Measurements from ENCODE around the gene CHMP1A. TPM values are rescaled to one million over a fixed set of nuclear protein-coding genes. Genes with fewer than 3 reads are reported as not detected.
"Not testable (repeated sequence)": the region's sequence is repeated elsewhere in the genome, so short reads cannot be mapped to it uniquely, and the experiment has no call there.

CHMP1A gene
- total RNA-seq (2014; rRNA removed; shearing (Covaris generic)) = 47.8 and 51.3 TPM in 2 replicates
- 86.9 and 107 TPM in 2 replicates for polyA plus RNA-seq (2014; cell fraction: nucleus; rRNA removed)

GRCh38 chr16:89657442-89658220, at the start of gene CHMP1A, which contains the start of gene SPATA33:
Gene CHMP1A, minus strand, starts transcription at chr16:89657708. Its CDS starts 120 bp downstream, at chr16:89657588.
Gene SPATA33, plus strand, starts transcription at chr16:89657836. Its CDS starts 76 bp downstream, at chr16:89657912.
- peak; percentile 83 for DNase-seq (ENCODE audit: extremely low read depth, low read depth)

- DNase-seq (ENCODE audit: extremely low read depth, low read depth) = no peak
Measured at GRCh38 chr16:89706518-89707260, 49.2 kb upstream of the CHMP1A start.

GRCh38 chr16:89705006-89705405, 47.5 kb upstream of the CHMP1A start:
- no peak for DNase-seq (ENCODE audit: extremely low read depth, low read depth)

- DNase-seq (ENCODE audit: extremely low read depth, low read depth) = no peak
Measured at GRCh38 chr16:89704281-89704680, 46.8 kb upstream of the CHMP1A start.

DNA sequence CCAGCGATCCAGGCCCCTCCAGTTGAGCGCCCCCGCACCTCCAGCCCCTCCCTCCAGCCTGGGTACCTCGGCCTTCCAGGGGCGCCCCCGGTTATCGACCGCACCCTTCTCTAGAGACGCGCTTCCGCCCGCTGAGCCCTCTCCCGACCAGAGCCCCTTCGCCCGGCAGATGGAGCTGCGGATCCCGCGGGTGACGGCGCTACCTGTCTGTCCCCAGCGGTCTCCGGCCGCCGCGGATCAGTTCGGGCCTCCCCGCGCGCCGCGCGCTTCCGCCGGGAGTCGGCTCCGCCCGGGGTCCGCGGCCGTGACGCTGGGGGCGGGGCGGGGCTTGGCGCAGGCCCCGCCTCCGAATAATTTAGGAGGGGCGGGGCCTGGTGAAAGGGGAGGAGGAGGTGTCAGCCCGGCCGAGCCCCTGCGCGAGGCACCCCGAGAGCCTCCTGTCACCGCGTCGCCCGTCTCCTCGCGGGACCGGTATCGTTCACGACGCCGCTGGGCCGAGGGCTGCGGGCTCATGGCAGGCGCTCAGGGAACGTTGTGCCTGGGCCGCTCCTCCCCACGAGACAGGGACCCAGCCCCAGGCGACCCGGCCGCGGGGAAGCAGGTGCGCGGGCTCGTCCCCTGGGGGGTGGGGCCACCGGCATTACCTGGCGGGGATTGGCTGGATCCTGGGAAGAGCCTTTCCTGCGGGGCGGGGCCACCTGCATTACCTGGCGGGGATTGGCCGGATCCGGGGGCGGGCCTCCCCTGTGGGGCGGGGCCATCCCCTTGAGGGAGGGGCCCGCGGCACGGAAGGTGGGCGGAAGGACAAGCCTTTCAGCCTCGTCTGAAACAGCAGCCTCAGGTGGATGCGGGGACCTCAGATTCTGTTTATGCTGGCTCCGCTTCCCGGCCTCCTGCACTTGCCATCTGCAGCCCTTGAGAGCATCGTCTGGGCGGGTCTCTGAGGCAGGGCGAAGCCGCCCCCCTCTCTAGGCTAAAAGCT, 44.2 kb upstream of the CHMP1A start, which contains the start of gene SPATA2L:
Gene SPATA2L, minus strand, starts transcription at position 281 of the 982 bp plus-strand sequence. CDS start 473 bp downstream, outside the sequence.
- peak; percentile 89 for DNase-seq (ENCODE audit: extremely low read depth, low read depth)

GRCh38 chr16:89700649-89701424, 43.3 kb upstream of the CHMP1A start:
- DNase-seq (ENCODE audit: extremely low read depth, low read depth) = peak; percentile 47

GRCh38 chr16:89700100-89700648, 42.7 kb upstream of the CHMP1A start:
- DNase-seq (ENCODE audit: extremely low read depth, low read depth) = peak; percentile 99

- DNase-seq (ENCODE audit: extremely low read depth, low read depth) = not testable (repeated sequence)
Measured at GRCh38 chr16:89699629-89700099, 42.2 kb upstream of the CHMP1A start.

GRCh38 chr16:89698717-89699116, 41.2 kb upstream of the CHMP1A start:
- DNase-seq (ENCODE audit: extremely low read depth, low read depth) = not testable (repeated sequence)

DNA sequence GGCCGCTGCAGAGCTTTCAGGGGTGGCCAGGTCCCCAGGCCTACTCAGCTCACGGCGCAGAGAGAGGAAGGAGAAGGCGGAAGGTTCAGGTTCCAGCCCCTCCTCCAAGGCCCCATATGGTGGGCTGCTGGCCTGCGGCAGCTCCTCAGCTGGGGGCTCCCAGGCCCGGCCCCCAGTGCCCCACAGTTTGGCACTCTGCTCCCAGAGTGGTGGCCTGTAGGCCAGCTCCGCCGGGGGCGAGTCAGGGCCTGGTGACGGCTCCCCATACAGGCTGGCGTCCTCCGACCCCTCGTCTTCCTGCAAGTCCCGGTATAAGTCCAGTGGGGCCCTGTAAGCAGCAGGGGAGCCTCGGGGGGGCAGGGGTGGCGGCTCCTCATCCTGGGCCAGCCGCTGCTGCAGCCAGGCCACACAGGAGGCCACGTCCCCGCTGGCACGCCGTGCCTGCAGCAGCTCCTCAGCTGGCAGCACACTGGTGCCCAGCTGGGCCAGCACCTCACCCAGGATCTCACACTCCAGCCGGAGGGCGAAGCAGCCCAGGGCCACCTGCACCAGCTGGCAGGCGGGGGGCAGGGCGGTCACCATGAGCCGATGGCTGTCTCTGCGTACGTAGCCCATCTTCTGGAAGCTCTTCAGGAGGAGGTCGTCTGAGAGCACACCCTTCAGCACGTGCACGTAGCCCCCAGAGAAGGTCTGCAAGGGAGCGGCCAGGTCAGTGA, 40.3 kb upstream of the CHMP1A start:
- DNase-seq (ENCODE audit: extremely low read depth, low read depth) = no peak

DNA sequence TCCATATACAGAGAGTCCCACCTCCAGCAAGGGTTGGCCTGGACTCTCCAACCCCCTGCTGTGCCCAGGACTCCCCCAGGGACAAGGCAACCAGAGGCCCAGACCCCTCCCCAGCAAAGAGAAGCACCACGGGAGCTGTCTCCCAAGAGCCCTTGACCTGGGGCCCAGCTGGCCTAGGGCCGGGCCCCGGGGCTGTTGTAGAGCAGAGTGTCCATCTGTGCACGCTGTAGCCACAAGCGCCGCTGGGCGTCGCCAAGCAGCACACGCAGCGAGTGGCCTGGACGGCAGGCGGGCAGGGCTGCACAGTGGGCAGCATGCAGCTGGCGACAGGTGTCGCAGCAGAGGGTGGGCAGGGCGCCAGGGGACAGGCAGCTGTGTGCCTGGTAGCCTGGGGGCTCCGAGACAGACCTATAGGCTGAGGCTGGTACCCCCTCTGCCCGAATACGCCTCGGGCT, 39.7 kb upstream of the CHMP1A start:
- no peak for DNase-seq (ENCODE audit: extremely low read depth, low read depth)

- no peak for DNase-seq (ENCODE audit: extremely low read depth, low read depth)
Measured at GRCh38 chr16:89696670-89697128, 39.2 kb upstream of the CHMP1A start.

GRCh38 chr16:89695875-89696669, 38.6 kb upstream of the CHMP1A start:
- no peak for DNase-seq (ENCODE audit: extremely low read depth, low read depth)

DNA sequence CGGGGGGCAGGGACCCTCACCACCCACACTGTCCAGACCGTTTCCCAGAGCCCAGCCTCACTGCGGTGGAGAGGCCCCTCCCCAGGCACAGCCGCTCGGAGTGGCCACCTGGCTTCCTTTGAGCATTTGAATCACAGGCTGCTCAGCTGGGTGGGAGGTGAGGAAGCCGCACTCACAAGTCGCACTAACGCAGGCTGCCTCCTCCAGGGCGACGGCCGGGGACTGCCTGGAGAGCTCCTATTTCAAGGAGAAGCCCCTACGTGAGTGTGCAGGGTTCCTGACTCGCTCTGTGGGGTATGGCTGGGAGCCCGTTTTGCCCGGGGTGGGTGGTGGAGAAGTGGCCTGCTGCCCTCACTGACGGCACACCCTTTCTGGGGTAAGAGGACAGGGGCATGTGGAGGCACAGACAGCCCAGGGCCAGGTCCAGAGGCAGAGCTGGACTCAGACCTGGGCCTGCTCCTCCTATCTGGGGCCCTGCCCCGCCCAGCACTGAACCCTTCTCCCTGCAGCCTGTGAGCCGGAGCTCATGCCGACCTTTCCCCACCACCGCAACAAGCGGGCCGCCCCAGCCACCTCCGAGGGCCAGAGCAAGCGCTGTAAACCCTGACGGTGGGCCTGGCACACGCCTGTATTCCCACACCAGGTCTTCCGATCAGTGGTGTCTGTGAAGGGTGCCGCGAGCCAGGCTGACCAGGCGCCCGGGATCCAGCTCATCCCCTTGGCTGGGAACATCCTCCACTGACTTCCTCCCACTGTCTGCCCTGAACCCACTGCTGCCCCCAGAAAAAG, 37.8 kb upstream of the CHMP1A start:
- no peak for DNase-seq (ENCODE audit: extremely low read depth, low read depth)

GRCh38 chr16:89694784-89695085, 37.2 kb upstream of the CHMP1A start:
- DNase-seq (ENCODE audit: extremely low read depth, low read depth) = not testable (repeated sequence)

GRCh38 chr16:89693931-89694783, 36.6 kb upstream of the CHMP1A start:
- no peak for DNase-seq (ENCODE audit: extremely low read depth, low read depth)
